Measurements from ENCODE around the gene PDIA6. TPM values are rescaled to one million over a fixed set of nuclear protein-coding genes. Genes with fewer than 3 reads are reported as not detected.

The PDIA6 gene
- total RNA-seq, 1 experiment from 2014 or later = 271 TPM

GRCh38 chr2:10786240-10786982 is 26.2 kb downstream of the PDIA6 start:
- ATAC-seq (no peak), DNase-seq (ENCODE audit: low read depth, low spot score) (no peak)
- Histone ChIP-seq H3K27me3 (ENCODE audit: control insufficient read depth, insufficient read depth, low read length) (no peaks in the 10 kb centered on the region), H3K9me3 (ENCODE audit: control insufficient read depth, insufficient read depth, low read depth, low read length) (no peaks in the 10 kb centered on the region), H3K27ac (ENCODE audit: low read length) (no peak overlapping the region), H3K4me3 (ENCODE audit: low read depth in 2 of 2, low read length in 2 of 2) (no peak overlapping the region), H3K36me3 (ENCODE audit: control insufficient read depth, insufficient read depth, low read length) (peaks cover 48% of the 10 kb centered on the region), H3K4me1 (ENCODE audit: control insufficient read depth, insufficient read depth, low read length) (peaks cover 5% of the 10 kb centered on the region; the same call in 1 of the 2 replicates)
- TF ChIP-seq SIN3A (IDR thresholded peaks at IDR 0.05; ENCODE audit: borderline replicate concordance, insufficient read depth, low read depth, low read length) (no peak), POLR2AphosphoS5 (IDR thresholded peaks at IDR 0.05; ENCODE audit: low read depth, low read length) (no peak), REST (IDR thresholded peaks at IDR 0.05; ENCODE audit: insufficient read depth in 1 of 2, low read depth in 2 of 2, low read length in 1 of 2) (no peak), TCF7L2 (IDR thresholded peaks at IDR 0.05; ENCODE audit: low read depth, low read length) (no peak), CTCF (IDR thresholded peaks at IDR 0.05) (no peak)
- ChIA-PET CTCF (no interaction called here), POLR2A (no interaction called here)
- intact Hi-C loops (cut with micrococcal nuclease; ENCODE audit: unreplicated experiment) (no loop called here), in situ Hi-C loops (cut with HindIII; ENCODE audit: low pct_unique_long_range_greater_than_20kb, low sequenced_read_pairs) (no loop called here)
- BruUV-seq (replicated peaks) = no TSS peak

- ChIA-PET CTCF (interaction anchor here (0.6 to 0.7 kb wide), 2 partner anchors 47 to 254 kb away, joined by 3 read pairs; no protein-coding TSS in a partner anchor), POLR2A (no interaction called here)
- no peak for DNase-seq (ENCODE audit: low read depth, low spot score)
- H3K9me3 ChIP-seq (ENCODE audit: control insufficient read depth, insufficient read depth, low read depth, low read length) = no peaks in the 10 kb centered on the region
- in situ Hi-C loops (cut with HindIII; ENCODE audit: low pct_unique_long_range_greater_than_20kb, low sequenced_read_pairs) (no loop called here), intact Hi-C loops (cut with micrococcal nuclease; ENCODE audit: unreplicated experiment) (no loop called here)
- peaks cover 5% of the 10 kb centered on the region; the same call in 1 of the 2 replicates for H3K4me1 ChIP-seq (ENCODE audit: control insufficient read depth, insufficient read depth, low read length)
- BruUV-seq (replicated peaks) = no TSS peak
- H3K27ac ChIP-seq (ENCODE audit: low read length) = no peak overlapping the region
- peaks cover 46% of the 10 kb centered on the region for H3K36me3 ChIP-seq (ENCODE audit: control insufficient read depth, insufficient read depth, low read length)
- no peak for ATAC-seq
- TF ChIP-seq POLR2AphosphoS5 (IDR thresholded peaks at IDR 0.05; ENCODE audit: low read depth, low read length) (no peak), CTCF (IDR thresholded peaks at IDR 0.05) (no peak), TCF7L2 (IDR thresholded peaks at IDR 0.05; ENCODE audit: low read depth, low read length) (no peak), SIN3A (IDR thresholded peaks at IDR 0.05; ENCODE audit: borderline replicate concordance, insufficient read depth, low read depth, low read length) (no peak), REST (IDR thresholded peaks at IDR 0.05; ENCODE audit: insufficient read depth in 1 of 2, low read depth in 2 of 2, low read length in 1 of 2) (no peak)
- H3K4me3 ChIP-seq (ENCODE audit: low read depth in 2 of 2, low read length in 2 of 2) = no peak overlapping the region
- H3K27me3 ChIP-seq (ENCODE audit: control insufficient read depth, insufficient read depth, low read length) = no peaks in the 10 kb centered on the region
These were observed 27.3 kb downstream of the PDIA6 start for GRCh38 chr2:10785260-10785659.
